LoVo (cell line): ENCODE data around the gene DOCK4.
A peak's percentile ranks its signal among the peaks of the same experiment; 100 is the strongest.

Source experiments
- DNase-seq: peaks from one replicate; pipeline ENCODE4 v3.0.0-alpha.2; 2016; ENCODE audit warnings: low spot score

Gene DOCK4

DNA sequence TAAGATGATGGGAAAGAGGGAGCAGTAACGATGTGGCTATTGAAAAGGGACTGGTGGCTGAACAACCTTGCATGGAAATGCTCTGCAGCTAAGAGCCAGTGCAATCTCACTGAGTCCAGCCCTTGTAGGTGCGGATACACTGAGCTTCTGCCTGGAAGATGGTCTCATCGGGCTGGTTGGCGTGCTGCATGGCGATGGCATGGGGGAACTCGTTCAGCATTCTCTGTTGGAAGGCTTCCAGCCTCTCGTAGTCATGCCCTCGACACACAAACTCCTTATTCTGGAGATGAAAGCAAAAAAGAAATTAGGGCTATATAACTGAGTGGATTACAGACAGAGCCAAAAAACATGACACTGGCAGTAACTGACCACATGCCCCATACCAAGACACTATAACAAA, 446.2 kb downstream of the DOCK4 start:
- no peak for DNase-seq

DNA sequence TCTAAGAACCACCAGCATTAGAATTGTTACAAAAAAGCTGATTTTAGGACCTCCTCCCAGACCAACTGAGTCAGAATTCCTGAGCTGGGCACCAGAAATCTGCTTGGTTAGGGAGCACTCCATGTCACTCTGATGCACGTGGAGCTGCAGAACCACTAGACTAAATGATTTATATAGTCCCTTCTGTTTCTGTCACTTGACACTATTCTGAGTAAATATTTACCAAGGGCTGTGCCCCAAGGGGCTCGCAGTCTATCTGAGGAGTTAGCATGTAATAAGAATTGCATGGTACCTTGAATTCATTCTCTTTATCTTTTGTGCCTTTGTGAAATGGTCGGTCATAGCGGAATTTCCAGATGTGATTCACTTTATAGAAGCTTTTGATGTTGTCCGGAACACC, 447.9 kb downstream of the DOCK4 start:
- no peak for DNase-seq

DNA sequence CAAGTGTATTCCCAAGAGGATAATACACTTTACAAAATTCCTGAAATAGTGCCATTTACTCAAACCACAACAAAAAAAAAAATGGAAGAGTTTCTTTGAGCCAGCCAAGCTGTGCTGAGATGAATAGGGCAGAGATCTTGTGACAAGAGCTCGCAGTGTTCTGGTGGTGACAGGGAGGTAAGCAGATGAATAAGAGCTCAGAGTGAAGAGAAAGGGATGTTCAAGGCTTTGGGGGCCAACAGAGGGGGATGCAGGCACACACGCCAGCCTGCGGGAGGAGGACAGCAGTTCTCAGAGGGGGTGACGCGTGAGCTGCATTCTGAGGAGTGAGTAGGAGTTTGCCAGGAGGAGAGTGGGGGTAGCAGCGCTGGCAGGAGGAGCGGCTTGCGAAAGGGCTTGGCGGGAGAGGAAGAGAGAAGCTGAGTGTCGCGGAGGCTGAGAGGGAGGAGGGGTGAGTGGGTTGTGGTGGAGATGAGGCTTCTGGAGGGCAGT, 449.5 kb downstream of the DOCK4 start:
- DNase-seq, result no peak

DNA sequence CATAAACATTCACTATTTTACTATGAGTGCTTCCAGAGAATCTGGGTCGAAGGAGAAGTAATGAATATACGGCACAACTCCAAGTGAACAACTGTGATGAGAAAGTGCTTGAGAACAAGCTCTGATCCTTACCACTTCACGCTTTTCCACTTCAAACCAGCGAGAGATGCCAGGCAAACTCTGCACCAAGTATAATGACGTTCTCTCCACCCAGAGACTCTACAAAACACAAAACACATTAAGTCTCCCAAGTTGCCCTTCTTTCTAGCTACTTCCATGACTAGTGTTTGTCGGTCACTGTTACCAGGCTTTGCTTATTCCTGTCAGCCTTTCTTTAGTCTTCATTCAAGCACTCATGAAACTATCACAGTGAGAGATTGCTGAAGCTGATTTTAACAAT, 450.8 kb downstream of the DOCK4 start:
- no peak for DNase-seq

DNA sequence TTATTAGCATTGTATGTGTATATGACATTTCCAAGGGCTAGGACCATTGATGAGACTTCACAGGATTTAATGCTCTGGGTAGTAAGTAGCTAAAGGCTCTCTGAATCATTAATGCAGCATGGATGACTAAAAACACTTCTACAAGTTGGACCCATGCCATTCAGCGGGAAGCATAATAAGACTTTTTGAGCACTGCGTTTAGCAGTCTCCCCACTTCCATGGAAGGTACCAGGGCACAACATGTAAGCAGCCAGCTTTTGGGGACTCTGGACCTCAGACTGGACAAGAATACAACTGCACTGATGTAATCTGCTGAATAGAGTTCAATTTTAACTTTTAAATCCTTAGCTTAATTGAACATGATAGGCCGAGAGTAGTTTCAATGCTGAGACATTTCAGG, 452.2 kb downstream of the DOCK4 start:
- DNase-seq, result no peak

DNA sequence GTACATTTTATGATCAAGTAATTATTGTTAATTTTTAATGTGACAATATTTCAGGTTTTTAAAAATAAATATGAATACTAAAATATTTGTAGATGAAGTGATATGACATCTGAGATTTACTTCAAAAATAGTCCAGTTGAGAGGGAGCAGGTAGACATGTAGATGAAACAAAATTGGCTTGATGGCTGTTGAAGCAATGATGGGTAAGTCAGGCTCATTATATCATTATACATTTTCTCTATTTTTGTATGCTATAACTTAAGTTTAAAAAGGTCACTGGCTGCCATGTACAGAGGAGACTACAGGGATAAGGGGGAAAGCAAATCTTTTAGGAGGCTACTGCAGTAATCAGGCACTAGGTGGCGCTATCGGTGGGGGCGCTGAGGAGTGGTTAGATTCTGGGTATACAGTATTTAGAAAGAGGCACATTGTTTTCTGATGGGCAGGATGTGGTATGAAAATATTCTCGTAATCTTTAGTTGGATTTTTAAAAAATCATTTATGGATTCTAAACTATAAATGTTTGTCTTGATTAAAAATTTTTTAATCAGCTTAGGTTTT, 454.1 kb downstream of the DOCK4 start:
- peak; percentile 51 for DNase-seq

DNA sequence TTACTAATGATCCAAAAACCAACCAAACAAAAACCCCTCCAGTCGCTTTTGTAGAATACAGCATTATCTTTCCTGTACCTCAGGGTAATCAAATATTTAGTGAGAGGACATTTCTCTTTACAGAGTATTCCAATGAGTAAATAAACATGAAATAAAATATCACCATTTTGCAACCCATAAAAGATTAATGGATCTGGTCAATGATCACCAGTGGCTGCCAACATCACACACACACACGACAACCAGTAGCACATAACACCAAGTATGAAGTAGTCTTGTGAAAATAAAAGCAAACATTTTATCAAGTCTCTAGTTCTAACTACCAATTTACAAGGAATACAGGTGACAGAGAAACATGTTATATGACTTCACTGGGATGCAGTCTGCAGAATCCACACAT, 455.3 kb downstream of the DOCK4 start:
- no peak for DNase-seq

DNA sequence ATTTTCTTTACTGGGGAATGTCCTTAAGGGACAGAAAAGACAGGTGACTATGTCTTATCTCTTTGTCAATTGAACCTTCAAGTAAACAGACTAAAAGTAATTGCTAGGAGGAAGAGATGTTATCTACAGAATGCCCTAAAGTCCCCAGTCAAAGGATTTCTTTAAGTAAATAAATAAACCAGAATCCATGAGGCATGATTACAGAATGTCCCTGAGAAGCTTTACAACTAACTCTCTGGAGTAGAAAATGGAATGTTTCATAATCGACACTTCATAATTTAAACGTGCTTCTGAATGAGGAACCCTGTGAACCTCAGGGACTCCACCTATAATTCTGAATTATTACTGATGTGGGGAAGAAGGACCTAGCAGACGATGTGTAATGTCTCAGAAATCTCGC, 456.0 kb downstream of the DOCK4 start:
- DNase-seq, result peak; percentile 47

DNA sequence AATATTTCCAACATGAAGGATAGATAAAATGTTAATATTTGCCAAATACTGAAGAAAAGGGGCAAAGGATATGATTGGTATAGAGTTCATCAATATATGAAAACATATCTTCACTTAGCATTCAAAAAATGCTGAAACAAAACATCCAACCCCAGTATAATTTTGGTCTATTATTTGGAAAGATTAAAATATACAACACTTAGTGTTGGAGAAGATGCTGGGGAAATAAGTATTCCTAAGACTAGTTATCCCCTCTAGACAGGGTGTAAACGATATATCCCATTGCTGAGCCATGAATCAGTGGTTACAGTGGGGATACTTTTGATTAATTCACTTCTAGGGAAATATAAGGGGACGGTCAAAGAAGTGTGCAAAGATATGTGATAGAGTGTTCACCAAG, 456.6 kb downstream of the DOCK4 start:
- no peak for DNase-seq

DNA sequence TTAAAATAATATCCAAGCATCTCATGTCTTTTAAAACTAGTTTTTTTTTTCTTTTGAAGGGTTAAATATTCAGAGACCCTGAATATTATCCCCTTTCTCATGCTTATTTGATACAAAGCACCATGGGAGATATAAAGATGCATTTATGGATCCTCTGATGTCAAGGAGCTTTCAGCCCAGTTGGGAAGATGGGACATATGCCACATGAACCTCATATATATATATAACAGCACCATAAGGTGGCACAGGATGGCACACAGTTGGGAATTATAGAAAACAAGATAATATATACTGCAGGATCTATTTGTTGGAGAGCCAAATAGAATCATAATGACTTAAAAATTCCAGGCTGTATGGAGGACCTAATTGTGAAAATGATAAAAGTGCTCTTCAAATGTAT, 458.5 kb downstream of the DOCK4 start:
- DNase-seq, result no peak

DNA sequence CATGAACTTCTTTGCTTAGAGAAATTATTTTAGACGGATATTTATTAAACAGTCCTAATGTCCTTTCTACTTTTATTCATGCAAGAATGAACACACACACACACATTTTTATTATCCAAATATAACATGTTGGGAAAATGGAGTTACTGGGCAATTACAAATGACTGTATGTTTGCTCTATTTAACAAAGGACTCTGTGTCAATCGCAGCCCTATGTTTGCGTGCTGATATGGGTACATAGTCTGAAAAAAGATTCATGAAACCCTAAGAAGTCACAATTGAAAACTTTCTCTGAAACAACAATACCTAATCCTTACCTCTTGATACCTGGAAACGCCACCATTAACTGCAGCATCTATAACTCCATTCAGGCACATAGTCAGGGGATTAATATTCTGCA, 459.2 kb downstream of the DOCK4 start:
- DNase-seq, result no peak

DNA sequence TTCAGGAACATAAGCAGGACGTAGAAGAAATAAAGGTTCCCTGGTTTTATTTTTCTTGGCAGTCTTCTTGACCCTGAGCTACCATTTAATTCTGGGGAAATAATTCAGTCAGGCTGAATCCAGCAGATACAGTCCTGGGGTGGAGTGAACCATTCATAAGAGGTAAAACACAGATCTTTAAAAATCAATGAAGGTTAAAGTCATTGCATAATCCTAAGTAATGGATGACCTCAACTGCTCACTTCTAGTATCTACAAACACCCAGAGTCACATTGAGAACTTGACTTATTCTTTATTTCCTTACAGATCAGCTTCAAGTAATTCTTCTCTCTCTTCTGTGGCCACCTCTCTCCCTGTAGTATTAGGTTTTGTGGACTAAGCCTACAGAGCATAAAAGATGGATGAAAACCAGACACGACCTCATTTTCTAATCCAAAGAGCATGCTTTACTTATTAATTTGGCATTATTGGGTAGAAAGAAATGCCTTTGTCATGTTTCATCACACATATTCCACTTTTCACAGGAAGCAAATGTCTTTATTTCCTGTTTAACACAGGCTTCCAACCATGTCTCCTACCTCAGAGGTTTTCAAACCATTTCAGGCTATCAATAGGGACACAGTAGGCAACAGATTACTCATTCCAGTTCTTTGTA, 461.6 kb downstream of the DOCK4 start:
- DNase-seq, result no peak

DNA sequence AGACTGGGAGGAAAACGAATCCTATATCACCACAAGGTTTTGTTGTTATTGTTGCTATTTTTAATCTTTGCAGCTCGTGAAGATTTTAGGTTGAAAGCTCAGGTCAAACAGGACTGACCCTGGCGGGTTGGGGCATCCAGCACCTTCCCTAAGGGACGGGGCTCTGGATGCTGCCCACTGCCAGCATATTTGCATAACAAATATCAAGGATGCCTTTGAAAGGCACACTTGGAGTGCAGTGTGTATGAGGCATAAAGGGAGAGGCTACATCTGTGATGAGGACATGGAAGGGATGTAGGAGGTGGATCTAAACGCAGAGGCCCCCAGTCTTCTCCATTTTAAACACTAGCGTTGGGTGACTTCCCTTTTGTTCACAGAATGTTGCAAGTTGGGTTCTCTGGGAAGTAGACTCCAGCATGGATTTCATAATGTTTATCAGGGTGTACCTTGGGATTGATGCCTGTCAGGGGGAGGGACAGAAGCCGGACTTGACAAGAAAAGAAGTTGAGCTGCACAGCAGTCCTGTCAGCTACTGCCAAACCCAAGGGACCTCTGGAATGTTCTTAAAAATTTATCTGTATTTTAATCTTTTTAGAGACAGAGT, 462.9 kb downstream of the DOCK4 start:
- DNase-seq, result no peak

DNA sequence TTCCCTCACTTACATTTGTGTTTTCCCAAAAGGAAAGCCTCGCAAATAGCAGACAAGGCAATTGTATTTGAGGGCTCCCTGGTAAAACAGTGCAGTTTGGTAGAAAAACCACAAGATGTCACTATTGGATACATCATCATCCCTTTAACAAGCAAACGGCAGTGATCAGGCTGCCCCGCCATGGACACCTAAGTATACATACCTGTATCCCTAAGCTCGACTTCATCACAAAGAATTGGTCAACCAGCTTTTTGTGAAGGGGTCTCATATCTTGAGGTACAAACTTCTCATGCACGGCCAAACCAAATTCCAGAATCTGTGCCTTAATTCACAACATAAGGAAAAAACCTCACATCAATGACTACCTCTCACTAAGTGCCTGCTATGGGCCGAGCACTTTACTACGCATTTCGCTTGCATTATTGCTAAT, 464.4 kb downstream of the DOCK4 start:
- DNase-seq, result peak; percentile 83

DNA sequence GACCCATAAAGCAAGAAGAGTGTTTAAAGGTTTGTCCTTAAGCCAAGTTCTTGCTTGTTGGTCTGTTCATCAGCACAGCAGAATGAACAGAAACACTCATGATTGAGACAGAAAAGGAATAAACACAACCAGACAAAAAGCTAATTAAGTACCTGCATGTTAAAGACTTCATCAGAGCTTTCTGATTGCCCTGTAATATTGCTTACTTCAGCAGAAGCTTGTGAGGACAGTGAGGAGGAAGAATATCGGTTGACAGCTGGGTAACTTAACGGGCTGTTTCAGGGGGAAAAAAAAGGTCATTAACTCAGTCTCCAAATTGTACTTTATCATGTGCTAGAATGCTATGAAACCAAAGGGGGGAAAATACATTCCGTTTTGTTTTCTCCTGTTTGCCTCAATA, 465.3 kb downstream of the DOCK4 start:
- no peak for DNase-seq

DNA sequence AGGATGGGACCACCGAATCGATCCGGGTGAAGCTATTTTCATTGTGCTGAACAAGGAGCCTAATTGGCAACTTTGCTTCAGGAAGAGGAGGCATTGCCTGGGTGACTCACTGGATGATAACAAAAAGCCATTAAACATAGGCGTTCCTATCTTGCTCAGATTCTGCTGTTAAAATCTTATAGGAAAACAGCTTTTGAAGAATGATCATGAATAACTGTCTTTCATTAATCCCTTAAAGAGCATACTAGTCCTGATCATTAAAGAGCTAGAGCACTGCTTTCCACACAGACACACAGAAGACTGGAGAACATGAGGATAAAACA, 469.7 kb downstream of the DOCK4 start:
- DNase-seq, result peak; percentile 29

DNA sequence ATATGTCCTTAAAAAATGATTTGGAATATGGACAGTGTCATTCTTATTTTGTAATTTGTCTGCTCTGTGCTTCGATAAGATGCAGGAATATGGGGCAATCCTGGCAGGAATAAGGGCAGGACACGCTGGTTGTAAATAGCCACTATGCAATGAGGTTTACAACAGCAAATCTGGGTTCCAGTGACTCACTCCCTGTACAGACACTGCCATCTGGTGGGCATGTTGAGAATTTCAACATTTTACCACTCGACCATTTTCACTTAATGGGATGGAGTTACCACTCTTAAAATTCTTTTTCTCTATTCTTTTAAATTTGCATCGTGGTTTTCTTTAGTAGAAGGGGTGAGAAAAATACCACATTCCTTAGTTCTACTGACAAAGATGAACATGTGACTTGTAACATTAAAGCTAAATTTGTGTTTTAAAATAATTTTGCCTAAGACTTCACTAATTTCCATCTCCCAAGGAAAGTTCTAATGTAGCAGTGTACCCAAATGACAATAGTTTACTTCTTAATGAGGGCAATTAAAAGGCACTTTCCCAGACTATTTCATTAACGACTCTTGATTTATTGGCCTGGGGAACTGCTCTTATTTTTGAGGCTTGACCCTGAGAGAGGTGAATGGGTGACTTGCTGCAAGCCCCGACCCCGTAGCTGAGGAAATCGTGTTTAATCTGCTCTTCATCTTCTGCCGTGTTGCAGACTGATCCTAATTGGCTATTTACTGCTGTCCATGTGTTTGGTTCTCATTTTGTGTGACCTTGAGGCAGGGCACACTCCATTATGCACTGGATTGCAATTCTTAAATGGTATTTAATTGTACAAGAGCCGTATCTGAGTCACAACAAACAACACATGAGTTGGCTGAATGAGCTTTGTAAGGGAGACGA, 470.3 kb downstream of the DOCK4 start:
- DNase-seq, result peak; percentile 78

DNA sequence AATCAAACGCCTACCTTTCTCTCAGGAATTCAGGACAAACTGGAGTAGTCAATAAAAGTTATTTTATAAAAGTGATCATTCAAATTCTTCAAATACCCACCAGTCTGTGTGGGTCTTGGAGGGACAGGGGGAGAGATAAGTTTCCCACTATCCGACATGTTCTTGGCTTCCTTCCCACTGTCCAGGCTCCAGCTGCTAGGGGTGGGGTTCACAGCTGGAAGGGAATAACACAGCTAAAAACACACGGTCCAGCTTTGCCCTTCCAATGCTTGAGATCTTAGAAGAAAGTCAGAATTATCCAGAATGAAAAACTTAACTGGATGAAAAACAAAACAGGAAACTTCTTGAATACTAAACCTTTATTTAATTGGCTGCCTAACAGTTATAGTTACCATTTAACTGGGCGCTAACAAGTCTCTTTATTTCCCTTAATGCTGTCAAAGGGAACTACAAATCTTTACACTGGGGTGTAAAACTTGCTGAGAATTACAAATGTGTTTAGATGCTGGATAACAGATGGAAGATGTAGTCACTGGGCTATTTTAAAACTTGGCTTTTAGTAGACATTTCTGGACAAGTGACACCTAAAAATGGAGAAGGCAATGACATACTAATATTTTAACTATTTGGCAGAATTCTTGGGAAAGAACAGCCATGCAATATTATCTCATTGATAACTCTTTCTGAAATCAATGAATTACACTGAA, 471.1 kb downstream of the DOCK4 start:
- DNase-seq, result no peak

DNA sequence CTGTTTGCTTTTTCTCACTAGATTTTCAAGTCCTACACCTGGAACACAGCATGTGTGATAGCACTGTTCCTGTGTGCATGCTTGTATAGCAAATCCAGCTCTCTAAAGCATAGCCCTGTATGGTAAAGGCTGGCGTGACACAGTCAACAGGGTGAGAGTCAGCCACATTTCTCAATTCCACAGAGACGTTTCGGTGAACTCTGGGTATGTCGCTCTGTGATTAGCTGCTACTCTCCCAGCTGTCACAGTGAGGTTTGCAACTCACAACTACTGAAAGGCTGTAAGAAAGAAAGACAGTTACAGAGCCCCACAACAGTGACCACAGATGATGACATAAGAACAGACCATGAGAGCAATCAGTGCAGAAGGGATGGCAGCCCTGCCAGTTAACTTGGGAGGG, 473.3 kb downstream of the DOCK4 start:
- no peak for DNase-seq

DNA sequence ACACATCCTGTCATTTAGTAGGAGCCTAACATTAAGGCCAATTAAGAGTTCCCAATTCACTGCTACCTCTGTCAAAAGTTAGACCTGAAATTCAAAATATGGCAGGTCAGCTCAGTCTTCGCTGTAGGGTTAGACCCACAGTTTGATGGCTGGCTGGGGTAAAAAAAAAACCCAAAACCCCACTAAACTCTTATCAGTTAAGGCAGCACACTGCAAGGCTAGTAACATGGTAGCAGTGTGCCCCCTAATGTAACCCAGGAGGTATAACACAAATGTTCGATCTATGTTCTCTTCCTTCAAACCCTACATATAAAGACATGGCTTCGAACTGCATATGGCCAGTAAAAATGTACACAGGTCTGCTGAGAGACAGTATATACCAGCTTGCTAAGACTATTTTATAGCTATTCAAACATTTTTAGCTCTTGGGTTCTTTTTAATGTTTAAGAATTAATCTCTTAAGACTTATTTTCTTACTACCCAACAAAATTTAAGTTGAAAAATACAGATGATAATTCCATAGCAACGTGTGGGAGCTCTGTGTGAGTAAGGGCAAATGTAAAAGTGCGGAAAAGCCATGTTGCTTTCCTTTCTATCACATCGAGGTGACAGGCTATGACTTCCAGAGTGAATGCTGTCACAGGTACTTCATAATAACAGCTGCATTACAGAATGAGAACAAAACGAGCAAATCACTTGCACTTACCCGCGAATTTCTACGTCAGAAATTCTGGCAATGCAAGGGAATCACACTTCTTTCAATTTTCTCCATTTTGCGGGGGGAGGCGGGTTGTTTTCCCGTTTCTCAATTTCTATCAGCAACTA, 475.5 kb downstream of the DOCK4 start:
- DNase-seq, result peak; percentile 15

DNA sequence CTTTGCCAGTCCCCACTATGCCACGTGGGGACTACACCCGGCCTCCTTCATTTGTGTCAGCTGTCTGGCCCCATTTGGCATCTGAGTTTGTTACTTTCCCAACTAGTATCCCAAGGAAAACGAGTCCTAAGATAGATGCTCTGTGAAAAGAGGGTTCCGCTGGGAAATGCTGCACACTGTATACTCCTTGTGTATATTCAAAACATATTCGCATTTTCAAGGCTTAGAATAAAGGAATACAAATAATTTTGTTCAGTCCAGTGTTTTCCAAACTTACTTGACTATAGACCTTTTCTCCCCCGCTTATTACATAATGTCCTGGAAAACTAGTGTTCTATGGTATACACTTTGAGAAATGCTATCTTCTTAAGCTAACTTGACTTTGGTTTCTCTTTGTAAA, 476.1 kb downstream of the DOCK4 start:
- no peak for DNase-seq
